ENCODE data around the gene FPGS. TPM values are rescaled to one million over a fixed set of nuclear protein-coding genes. Genes with fewer than 3 reads are reported as not detected.
A peak's percentile ranks its signal among the peaks of the same experiment; 100 is the strongest.

The FPGS gene
- total RNA-seq, 3 donors from 2014 or later (not counting 1 experiment from before 2014, with no cell fraction given), result 99.1 to 108 (median 107) TPM

DNA sequence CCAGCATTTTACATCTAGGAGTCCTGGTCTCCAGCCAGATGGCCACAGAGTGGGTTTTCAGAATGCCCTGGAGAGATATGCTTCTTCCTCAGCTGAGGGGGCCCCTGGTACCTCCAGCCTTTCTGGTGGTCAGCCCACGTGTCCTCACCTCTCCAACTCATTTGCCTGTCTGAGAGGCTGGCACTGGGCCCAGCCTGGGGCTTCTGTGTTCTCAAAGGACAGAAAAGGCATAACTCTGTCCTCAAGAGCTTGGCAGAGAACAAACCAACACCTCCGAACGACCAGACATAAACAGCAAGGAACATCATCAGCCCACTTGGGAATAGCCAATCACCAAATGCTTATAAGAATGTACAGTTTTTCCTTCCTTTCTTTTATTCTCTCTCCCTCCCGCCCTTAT, 34.7 kb downstream of the FPGS start:
- Mint-ChIP-seq H3K4me1 (no peaks in the 10 kb centered on the region), H3K27me3 (ENCODE audit: low read depth in 2 of 2) (no peaks in the 10 kb centered on the region), H3K4me3 (no peak overlapping the region), H3K27ac (no peak overlapping the region), H3K9me3 (no peaks in the 10 kb centered on the region), H3K36me3 (no peaks in the 10 kb centered on the region)
- H3K9me3 ChIP-seq (ENCODE audit: control insufficient read depth, insufficient read depth, low read length), result no peaks in the 10 kb centered on the region
- no peak for TF ChIP-seq CTCF (IDR thresholded peaks at IDR 0.05)
- no peak overlapping the region for H3K27ac ChIP-seq (ENCODE audit: low read length)
- no peaks in the 10 kb centered on the region for H3K27me3 ChIP-seq (ENCODE audit: control insufficient read depth, insufficient read depth, low read length)
- no peak overlapping the region for H3K4me3 ChIP-seq (ENCODE audit: low read length)
- 58% methylated on average over 4 of the region's 4 CpGs for WGBS (ENCODE audit: insufficient coverage)
- no peak for DNase-seq
- ATAC-seq, result no peak
- intact Hi-C loops (cut with micrococcal nuclease), result no loop called here
- H3K36me3 ChIP-seq (ENCODE audit: control insufficient read depth, insufficient read depth, low read length), result peaks cover 4% of the 10 kb centered on the region
- peaks cover 14% of the 10 kb centered on the region for H3K4me1 ChIP-seq (ENCODE audit: control insufficient read depth, insufficient read depth, low read length)

DNA sequence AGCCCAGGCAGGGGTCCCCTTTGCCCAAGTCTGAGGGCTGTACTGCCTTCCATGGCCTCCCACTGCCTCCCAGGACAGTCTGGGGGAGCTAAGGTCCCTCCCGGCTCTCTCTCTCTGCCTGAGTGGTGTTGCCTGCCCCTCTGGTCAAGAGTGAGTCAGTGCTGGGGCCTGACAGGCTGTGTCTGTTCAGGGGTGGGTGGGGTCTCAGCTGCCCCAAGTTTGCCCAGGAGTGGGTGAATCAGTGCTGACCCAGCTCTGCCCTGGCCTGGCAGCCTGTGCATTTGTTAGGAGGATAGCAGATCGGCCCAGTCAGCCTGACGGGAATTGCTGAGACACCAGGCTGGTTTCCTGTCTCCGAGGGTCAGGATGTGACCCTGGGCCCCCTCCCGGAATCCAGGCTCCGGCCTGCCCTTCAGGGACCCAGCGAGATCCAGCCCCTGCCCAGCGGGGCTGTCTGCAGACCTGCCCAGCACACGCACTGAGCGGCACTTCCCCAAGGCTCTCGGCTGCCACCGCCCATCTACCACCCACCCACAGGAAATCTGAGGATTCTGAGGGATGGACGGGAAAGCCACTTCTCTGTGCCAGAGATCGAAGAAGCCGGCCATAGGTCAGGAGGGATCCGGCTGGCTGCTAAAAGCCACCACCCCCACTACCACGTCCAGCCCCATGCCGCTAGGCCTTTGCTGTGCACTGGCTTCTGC, 35.8 kb downstream of the FPGS start:
- no peaks in the 10 kb centered on the region for H3K36me3 Mint-ChIP-seq
- Histone ChIP-seq H3K27me3 (ENCODE audit: control insufficient read depth, insufficient read depth, low read length) (no peaks in the 10 kb centered on the region), H3K4me3 (ENCODE audit: low read length) (no peak overlapping the region), H3K4me1 (ENCODE audit: control insufficient read depth, insufficient read depth, low read length) (peaks cover 14% of the 10 kb centered on the region), H3K36me3 (ENCODE audit: control insufficient read depth, insufficient read depth, low read length) (peaks cover 4% of the 10 kb centered on the region), H3K9me3 (ENCODE audit: control insufficient read depth, insufficient read depth, low read length) (no peaks in the 10 kb centered on the region), H3K27ac (ENCODE audit: low read length) (no peak overlapping the region)
- no peak for TF ChIP-seq CTCF (IDR thresholded peaks at IDR 0.05)
- peak overlapping the region in 1 of 2 donors; percentile 63 for H3K27ac Mint-ChIP-seq
- DNase-seq (no peak), ATAC-seq (peak in 1 of 3 donors; percentile 40)
- WGBS (ENCODE audit: insufficient coverage), result 69% methylated on average over 18 of the region's 18 CpGs
- H3K4me3 Mint-ChIP-seq, result no peak overlapping the region
- intact Hi-C loops (cut with micrococcal nuclease), result no loop called here
- no peaks in the 10 kb centered on the region for H3K27me3 Mint-ChIP-seq (ENCODE audit: low read depth in 2 of 2)
- no peaks in the 10 kb centered on the region for H3K9me3 Mint-ChIP-seq
- H3K4me1 Mint-ChIP-seq, result no peaks in the 10 kb centered on the region

GRCh38 chr9:127841087-127841835, 38.6 kb downstream of the FPGS start:
- H3K36me3 ChIP-seq (ENCODE audit: control insufficient read depth, insufficient read depth, low read length), result peaks cover 4% of the 10 kb centered on the region
- no peaks in the 10 kb centered on the region for H3K9me3 ChIP-seq (ENCODE audit: control insufficient read depth, insufficient read depth, low read length)
- H3K4me1 ChIP-seq (ENCODE audit: control insufficient read depth, insufficient read depth, low read length), result peaks cover 3% of the 10 kb centered on the region
- TF ChIP-seq CTCF (IDR thresholded peaks at IDR 0.05), result no peak
- Mint-ChIP-seq H3K4me3 (no peak overlapping the region), H3K9me3 (no peaks in the 10 kb centered on the region), H3K27ac (no peak overlapping the region), H3K36me3 (no peaks in the 10 kb centered on the region), H3K4me1 (no peaks in the 10 kb centered on the region), H3K27me3 (ENCODE audit: low read depth in 2 of 2) (no peaks in the 10 kb centered on the region)
- intact Hi-C loops (cut with micrococcal nuclease), result no loop called here
- ATAC-seq, result no peak
- H3K27ac ChIP-seq (ENCODE audit: low read length), result no peak overlapping the region
- no peak for DNase-seq
- no peaks in the 10 kb centered on the region for H3K27me3 ChIP-seq (ENCODE audit: control insufficient read depth, insufficient read depth, low read length)
- WGBS (ENCODE audit: insufficient coverage), result 89% methylated on average over 15 of the region's 15 CpGs
- no peak overlapping the region for H3K4me3 ChIP-seq (ENCODE audit: low read length)
